Measurements from ENCODE around the gene TMEM128. TPM values are rescaled to one million over a fixed set of nuclear protein-coding genes. Genes with fewer than 3 reads are reported as not detected.
"Not testable (repeated sequence)": the region's sequence is repeated elsewhere in the genome, so short reads cannot be mapped to it uniquely, and the experiment has no call there.

TMEM128 gene
- total RNA-seq, 2 donors from 2014 or later: 15.0 to 21.2 TPM

- Mint-ChIP-seq H3K9me3 (no peaks in the 10 kb centered on the region), H3K4me3 (no peak overlapping the region), H3K27ac (no peak overlapping the region), H3K36me3 (no peaks in the 10 kb centered on the region), H3K4me1 (ENCODE audit: low read depth in 2 of 2) (no peaks in the 10 kb centered on the region), H3K27me3 (peaks cover 22 to 25% of the 10 kb centered on the region in 2 donors)
- ATAC-seq (no peak), DNase-seq (ENCODE audit: low spot score) (no peak)
Observed at GRCh38 chr4:4202510-4202909, 45.5 kb downstream of the TMEM128 start.

- Mint-ChIP-seq H3K36me3 (no peaks in the 10 kb centered on the region), H3K27ac (no peak overlapping the region), H3K27me3 (peaks cover 20 to 22% of the 10 kb centered on the region in 2 donors), H3K9me3 (no peaks in the 10 kb centered on the region), H3K4me3 (no peak overlapping the region), H3K4me1 (ENCODE audit: low read depth in 2 of 2) (no peaks in the 10 kb centered on the region)
- no peak for DNase-seq (ENCODE audit: low spot score)
- ATAC-seq: no peak
Observed at GRCh38 chr4:4200624-4201023, 47.4 kb downstream of the TMEM128 start.

DNA sequence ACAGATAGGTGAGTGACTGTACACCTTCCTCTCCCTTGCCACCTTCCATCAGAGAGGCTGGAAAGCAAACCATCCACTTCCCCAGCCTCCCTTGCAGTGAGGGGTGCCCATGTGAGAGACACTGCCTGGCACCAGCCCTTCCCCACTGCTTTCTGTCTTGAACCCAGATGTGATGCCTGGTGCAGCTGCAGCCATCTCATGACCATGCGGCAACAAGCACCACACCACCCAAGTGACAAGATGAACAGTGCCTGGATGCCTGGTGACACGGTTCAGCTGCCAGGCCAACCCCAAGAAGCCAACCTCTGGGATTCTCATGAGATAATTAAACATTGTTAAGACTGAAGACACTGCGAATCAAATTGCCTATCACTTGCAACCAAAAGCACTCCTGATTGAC, 52.7 kb downstream of the TMEM128 start:
- peaks cover 0 to 3% of the 10 kb centered on the region in 2 donors for H3K4me1 Mint-ChIP-seq (ENCODE audit: low read depth in 2 of 2)
- H3K9me3 Mint-ChIP-seq: no peaks in the 10 kb centered on the region
- ATAC-seq (no peak), DNase-seq (ENCODE audit: low spot score) (no peak)
- H3K4me3 Mint-ChIP-seq: no peak overlapping the region
- no peak overlapping the region for H3K27ac Mint-ChIP-seq
- no peaks in the 10 kb centered on the region for H3K36me3 Mint-ChIP-seq
- peaks cover 29 to 37% of the 10 kb centered on the region in 2 donors for H3K27me3 Mint-ChIP-seq

DNA sequence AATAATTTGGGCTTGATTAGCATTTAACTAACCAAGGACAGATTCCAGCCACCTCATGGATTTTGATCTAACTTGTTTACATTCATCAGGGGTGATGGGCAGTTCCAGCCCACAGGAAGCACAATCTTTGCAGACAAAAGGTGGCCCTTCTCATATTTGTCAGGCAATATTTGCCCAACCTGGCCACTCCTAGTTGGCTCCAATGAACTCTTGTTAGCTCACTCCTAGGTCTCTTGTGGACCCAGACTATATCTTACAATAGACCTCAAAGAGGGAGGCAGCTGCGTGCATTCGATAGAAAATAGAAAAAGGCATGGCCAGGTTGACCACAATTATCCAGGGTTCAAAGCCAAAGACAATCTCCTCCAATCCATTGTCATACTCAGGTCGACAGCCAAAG, 59.5 kb downstream of the TMEM128 start:
- H3K36me3 Mint-ChIP-seq; ATAC-seq; H3K4me3 Mint-ChIP-seq; H3K4me1 Mint-ChIP-seq (ENCODE audit: low read depth in 2 of 2); DNase-seq (ENCODE audit: low spot score); H3K9me3 Mint-ChIP-seq; H3K27ac Mint-ChIP-seq: not testable (repeated sequence)
- H3K27me3 Mint-ChIP-seq: peaks cover 29 to 51% of the 10 kb centered on the region in 2 donors

Other genes starting within 250 kb of the TMEM128 start
- not detected for gene OTOP1, start 21.3 kb downstream of the TMEM128 start, total RNA-seq
- 10 to 100 TPM; 39.1 to 59.7 TPM for gene LYAR, start 41.9 kb upstream of the TMEM128 start, total RNA-seq
- gene ZBTB49, start 42.0 kb upstream of the TMEM128 start, total RNA-seq: 1 to 10 TPM; 8.4 to 8.7 TPM
- under 1 TPM in 1 of 2 donors, not detected in 1; 0.38 TPM for gene NSG1, start 138.9 kb upstream of the TMEM128 start, total RNA-seq

Measured in natural killer cell treated with Interleukin-12 subunit alpha and Interleukin-12 subunit beta and Interleukin-15 and Interleukin-18, amount 100 ng/mL, for 72 hours (primary cell).